ENCODE results near the gene IFT81. TPM values are rescaled to one million over a fixed set of nuclear protein-coding genes. Genes with fewer than 3 reads are reported as not detected.

Gene IFT81
- total and polyA plus RNA-seq, 2 donors (not counting 1 experiment from before 2014, with no cell fraction given), result 0.43 to 6.8 TPM

GRCh38 chr12:110245369-110245772 is 121.2 kb downstream of the IFT81 start:
- peak; percentile 65 for ATAC-seq (ENCODE audit: low read depth)
- Histone ChIP-seq H3K79me2 (ENCODE audit: control insufficient read depth, insufficient read depth, low read length) (no peaks in the 10 kb centered on the region), H3K27ac (ENCODE audit: low read length in 2 of 2) (no peak overlapping the region), H3K4me2 (replicated peaks; ENCODE audit: low read depth, low read length, poor library complexity, severe bottlenecking) (no peak overlapping the region), H3K9me3 (ENCODE audit: control extremely low read depth in 1 of 3, control insufficient read depth in 2 of 3, insufficient read depth in 1 of 3, low read length in 2 of 3) (peaks cover 0 to 3% (median 0%) of the 10 kb centered on the region in 3 donors), H3K4me1 (ENCODE audit: control insufficient read depth in 2 of 2, insufficient read depth in 2 of 2, low read length in 2 of 2) (peaks cover 0 to 5% of the 10 kb centered on the region in 2 donors), H3K9ac (ENCODE audit: low read length) (no peak overlapping the region), H3K27me3 (replicated peaks in 1 of 4; ENCODE audit: control extremely low read depth in 1 of 4, control insufficient read depth in 3 of 4, insufficient read depth in 4 of 4, low read length in 3 of 4) (no peaks in the 10 kb centered on the region), H2AFZ (ENCODE audit: insufficient read depth, low read depth, low read length, poor library complexity, severe bottlenecking) (no peak overlapping the region), H3K4me3 (ENCODE audit: control extremely low read depth in 1 of 5, extremely low read depth in 1 of 5, insufficient read depth in 1 of 5, low read depth in 2 of 5, low read length in 4 of 5) (no peak overlapping the region), H3K36me3 (replicated peaks in 1 of 2; ENCODE audit: control extremely low read depth in 1 of 2, control insufficient read depth in 1 of 2, extremely low read depth in 1 of 2, insufficient read depth in 2 of 2, low read length in 1 of 2) (no peaks in the 10 kb centered on the region), H4K20me1 (ENCODE audit: control insufficient read depth, insufficient read depth, low read length, poor library complexity, severe bottlenecking) (no peaks in the 10 kb centered on the region)
- H3K4me1 Mint-ChIP-seq, result peaks cover 7% of the 10 kb centered on the region
- H3K27me3 Mint-ChIP-seq, result peaks cover 9% of the 10 kb centered on the region
- H3K4me3 Mint-ChIP-seq, result no peak overlapping the region
- no CpG with 5 or more reads among the region's 3 CpGs for WGBS (ENCODE audit: insufficient coverage)
- TF ChIP-seq, protein P1, sequence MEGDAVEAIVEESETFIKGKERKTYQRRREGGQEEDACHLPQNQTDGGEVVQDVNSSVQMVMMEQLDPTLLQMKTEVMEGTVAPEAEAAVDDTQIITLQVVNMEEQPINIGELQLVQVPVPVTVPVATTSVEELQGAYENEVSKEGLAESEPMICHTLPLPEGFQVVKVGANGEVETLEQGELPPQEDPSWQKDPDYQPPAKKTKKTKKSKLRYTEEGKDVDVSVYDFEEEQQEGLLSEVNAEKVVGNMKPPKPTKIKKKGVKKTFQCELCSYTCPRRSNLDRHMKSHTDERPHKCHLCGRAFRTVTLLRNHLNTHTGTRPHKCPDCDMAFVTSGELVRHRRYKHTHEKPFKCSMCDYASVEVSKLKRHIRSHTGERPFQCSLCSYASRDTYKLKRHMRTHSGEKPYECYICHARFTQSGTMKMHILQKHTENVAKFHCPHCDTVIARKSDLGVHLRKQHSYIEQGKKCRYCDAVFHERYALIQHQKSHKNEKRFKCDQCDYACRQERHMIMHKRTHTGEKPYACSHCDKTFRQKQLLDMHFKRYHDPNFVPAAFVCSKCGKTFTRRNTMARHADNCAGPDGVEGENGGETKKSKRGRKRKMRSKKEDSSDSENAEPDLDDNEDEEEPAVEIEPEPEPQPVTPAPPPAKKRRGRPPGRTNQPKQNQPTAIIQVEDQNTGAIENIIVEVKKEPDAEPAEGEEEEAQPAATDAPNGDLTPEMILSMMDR (IDR thresholded peaks at IDR 0.05), result peak; percentile 65
- no peak for TF ChIP-seq EZH2 (IDR thresholded peaks at IDR 0.05; ENCODE audit: borderline replicate concordance, insufficient read depth, low read depth, low read length, poor library complexity, severe bottlenecking)
- CTCF ChIA-PET, result interaction anchor here (2.3 to 2.5 kb wide), 3 partner anchors 144 to 392 kb away, joined by 9 to 11 read pairs (median 10); no protein-coding TSS in a partner anchor
- intact Hi-C loops (cut with micrococcal nuclease), result no loop called here
- POLR2A ChIA-PET, result no interaction called here
- DNase-seq, result peak; percentile 59
- H3K27ac Mint-ChIP-seq, result no peak overlapping the region
- H3K9me3 Mint-ChIP-seq (ENCODE audit: insufficient read depth), result no peaks in the 10 kb centered on the region

GRCh38 chr12:110246636-110247339 is 122.6 kb downstream of the IFT81 start:
- ChIA-PET POLR2A (no interaction called here), CTCF (interaction anchor here (1.6 to 2.5 kb wide), 3 partner anchors 12 to 394 kb away, joined by 3 to 11 read pairs (median 9); no protein-coding TSS in a partner anchor)
- H3K36me3 ChIP-seq (replicated peaks in 1 of 2; ENCODE audit: control extremely low read depth in 1 of 2, control insufficient read depth in 1 of 2, extremely low read depth in 1 of 2, insufficient read depth in 2 of 2, low read length in 1 of 2), result no peaks in the 10 kb centered on the region
- H2AFZ ChIP-seq (ENCODE audit: insufficient read depth, low read depth, low read length, poor library complexity, severe bottlenecking), result no peak overlapping the region
- no peak overlapping the region for H3K27ac Mint-ChIP-seq
- ATAC-seq (ENCODE audit: low read depth), result no peak
- no peak overlapping the region for H3K4me2 ChIP-seq (replicated peaks; ENCODE audit: low read depth, low read length, poor library complexity, severe bottlenecking)
- H3K27me3 Mint-ChIP-seq, result peaks cover 4% of the 10 kb centered on the region
- no peaks in the 10 kb centered on the region for H3K79me2 ChIP-seq (ENCODE audit: control insufficient read depth, insufficient read depth, low read length)
- no peaks in the 10 kb centered on the region for H4K20me1 ChIP-seq (ENCODE audit: control insufficient read depth, insufficient read depth, low read length, poor library complexity, severe bottlenecking)
- 92% methylated on average over 2 of the region's 4 CpGs for WGBS (ENCODE audit: insufficient coverage)
- no peak overlapping the region for H3K4me3 ChIP-seq (ENCODE audit: control extremely low read depth in 1 of 5, extremely low read depth in 1 of 5, insufficient read depth in 1 of 5, low read depth in 2 of 5, low read length in 4 of 5)
- H3K4me3 Mint-ChIP-seq, result no peak overlapping the region
- H3K4me1 ChIP-seq (ENCODE audit: control insufficient read depth in 2 of 2, insufficient read depth in 2 of 2, low read length in 2 of 2), result peaks cover 0 to 5% of the 10 kb centered on the region in 2 donors
- H3K9ac ChIP-seq (ENCODE audit: low read length), result no peak overlapping the region
- intact Hi-C loops (cut with micrococcal nuclease), result no loop called here
- H3K9me3 ChIP-seq (ENCODE audit: control extremely low read depth in 1 of 3, control insufficient read depth in 2 of 3, insufficient read depth in 1 of 3, low read length in 2 of 3), result peaks cover 0 to 3% (median 0%) of the 10 kb centered on the region in 3 donors
- no peak overlapping the region for H3K27ac ChIP-seq (ENCODE audit: low read length in 2 of 2)
- no peak for DNase-seq
- peaks cover 7% of the 10 kb centered on the region for H3K4me1 Mint-ChIP-seq
- H3K27me3 ChIP-seq (replicated peaks in 1 of 4; ENCODE audit: control extremely low read depth in 1 of 4, control insufficient read depth in 3 of 4, insufficient read depth in 4 of 4, low read length in 3 of 4), result no peaks in the 10 kb centered on the region
- H3K9me3 Mint-ChIP-seq (ENCODE audit: insufficient read depth), result no peaks in the 10 kb centered on the region
- TF ChIP-seq EZH2 (IDR thresholded peaks at IDR 0.05; ENCODE audit: borderline replicate concordance, insufficient read depth, low read depth, low read length, poor library complexity, severe bottlenecking), result no peak
- TF ChIP-seq, protein P1 (IDR thresholded peaks at IDR 0.05), result no peak

Measured in B cell (primary cell).